HuH-7.5 (cell line): Measurements from ENCODE around the gene PI4K2A.
A peak's percentile ranks its signal among the peaks of the same experiment; 100 is the strongest.
"Not testable (repeated sequence)": the region's sequence is repeated elsewhere in the genome, so short reads cannot be mapped to it uniquely, and the experiment has no call there.

ENCODE experiments used
- DNase-seq: peaks from one replicate; pipeline ENCODE4 v3.0.0; 2011; ENCODE audit warnings: low spot score

PI4K2A gene

DNA sequence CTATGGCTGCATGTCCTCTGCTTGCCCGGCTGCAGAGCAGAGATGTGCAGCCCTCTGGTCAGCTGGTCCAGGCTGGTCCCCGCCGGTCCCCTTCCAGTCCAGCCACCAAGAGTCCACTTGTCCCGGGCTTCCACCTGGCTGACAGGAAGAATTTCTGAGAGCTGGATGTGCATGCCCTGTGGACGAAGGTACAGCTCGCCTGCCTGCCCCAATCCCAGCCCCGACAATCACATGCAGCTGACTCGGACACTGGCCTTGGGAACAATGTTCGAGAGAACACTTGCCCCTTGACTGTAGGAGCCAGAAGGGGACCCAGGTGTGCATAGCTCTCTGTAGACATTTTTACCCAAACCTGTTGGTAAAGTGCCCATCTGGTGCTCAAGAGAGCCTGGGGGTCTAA is 34.8 kb downstream of the PI4K2A start:
- DNase-seq: no peak

DNA sequence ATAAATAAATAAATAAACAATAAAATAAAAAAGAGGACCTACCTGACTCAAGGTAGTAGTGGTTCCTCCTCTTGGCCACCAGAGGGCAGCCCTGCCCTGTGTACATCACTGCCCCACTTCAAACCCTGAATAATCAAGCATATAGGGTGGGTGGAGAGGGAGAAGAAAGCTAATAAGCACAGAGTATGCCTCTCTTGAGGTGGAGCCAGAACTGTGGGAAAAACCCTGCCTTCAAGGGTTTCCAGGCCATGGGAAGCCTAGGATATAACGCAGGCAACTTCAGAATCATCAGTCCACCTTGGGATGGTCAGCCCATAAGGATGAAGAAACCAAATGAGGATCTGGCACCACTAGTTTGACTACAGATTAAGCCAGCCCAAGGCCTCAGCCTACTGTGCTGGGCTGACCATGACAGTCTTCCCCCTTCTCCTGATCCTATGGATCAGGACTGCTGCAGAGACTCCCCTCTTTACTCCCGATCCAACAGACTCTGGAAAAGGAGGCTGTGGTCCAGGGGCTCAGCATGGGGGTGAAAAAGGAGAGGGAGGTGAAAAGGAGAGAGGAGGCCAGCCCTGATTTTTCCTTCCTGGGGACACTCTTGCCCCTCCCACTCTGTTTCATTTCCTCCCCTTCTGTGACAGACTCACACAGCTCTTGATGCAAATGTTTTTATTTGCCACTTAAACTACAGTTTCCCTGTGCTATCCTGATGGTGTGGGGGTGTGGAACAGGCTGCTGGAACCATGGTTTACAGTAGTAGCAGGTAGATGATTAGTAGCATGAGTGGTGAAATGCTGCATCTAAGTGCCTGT is 36.5 kb downstream of the PI4K2A start:
- peak; percentile 77 for DNase-seq

DNA sequence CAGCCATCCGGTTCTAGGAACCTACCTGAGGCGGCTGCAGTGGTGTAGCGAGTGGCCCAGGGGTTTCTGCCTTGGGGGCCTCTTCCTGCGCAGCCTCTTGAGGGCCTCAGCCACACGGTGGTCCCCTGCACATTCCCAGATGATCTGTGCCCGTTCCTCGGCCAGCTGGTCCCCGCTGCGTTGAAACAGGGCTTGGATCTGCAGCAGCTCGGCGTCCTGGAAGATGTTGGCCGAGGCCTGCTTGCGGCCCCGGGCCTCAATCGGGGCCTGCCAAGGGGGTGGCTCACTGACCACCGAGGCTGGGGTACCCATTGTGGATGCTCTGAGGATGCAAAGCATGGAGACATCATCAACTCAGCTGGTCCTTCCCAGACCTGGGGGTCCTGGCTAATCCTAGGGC is 39.1 kb downstream of the PI4K2A start:
- no peak for DNase-seq

DNA sequence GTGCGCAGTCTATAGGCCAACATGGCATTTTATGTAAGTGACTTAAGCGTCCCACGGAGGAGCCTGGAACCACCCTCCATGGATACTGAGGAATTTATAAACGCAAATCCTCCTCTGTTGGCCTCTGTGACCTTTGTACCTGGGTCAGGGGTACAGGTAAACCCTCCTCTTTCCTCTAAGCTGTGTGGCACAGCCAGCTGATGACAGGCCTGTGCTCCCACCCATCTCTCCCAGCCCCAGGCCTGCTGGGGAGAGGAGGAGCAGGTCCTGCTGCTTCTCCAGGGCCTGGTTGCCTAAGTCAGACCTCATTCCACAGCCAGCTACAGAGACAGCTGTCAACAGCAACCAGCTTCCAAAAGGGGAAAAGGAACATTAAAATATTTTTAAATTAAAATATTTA is 41.6 kb downstream of the PI4K2A start:
- DNase-seq: peak; percentile 46

DNA sequence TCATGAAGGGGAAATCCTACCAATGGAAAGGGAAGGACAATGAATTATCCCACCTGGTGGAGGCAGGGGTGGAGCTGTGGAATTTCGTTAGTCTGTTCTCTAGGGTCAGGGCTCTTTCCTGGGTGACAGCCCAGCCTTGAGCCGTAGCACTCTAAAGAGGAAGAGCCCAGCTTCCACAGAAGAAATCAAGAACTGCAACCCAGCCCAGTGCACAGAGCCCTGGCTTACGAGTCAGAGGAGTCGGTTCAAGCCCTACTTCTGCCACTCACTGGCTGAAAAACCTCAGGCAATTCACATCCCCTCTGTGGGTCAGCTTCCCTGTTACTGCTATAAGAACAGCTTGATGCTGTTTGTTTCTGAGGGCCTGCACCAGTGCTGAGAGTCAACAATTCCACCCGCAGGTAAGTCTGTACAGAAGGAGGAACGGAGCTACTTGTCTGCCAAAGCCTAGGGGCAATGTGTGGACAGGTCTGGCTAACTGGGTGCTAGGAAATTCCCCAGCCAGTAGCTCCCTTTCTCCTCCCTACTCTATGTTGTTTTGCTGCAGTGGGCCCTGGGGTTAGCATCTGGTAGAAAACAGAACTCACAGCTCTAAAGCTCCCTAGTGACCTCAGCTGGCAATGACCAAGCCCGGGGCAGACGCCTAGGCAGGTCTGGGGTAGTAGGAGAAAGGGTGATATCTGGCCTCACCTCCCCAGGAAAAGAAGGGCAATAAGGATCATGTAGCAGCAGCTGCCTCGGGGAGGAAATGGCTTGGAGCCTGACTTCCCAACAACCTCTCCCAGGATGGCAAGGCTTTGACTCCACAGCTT is 43.3 kb downstream of the PI4K2A start:
- DNase-seq: peak; percentile 36

DNA sequence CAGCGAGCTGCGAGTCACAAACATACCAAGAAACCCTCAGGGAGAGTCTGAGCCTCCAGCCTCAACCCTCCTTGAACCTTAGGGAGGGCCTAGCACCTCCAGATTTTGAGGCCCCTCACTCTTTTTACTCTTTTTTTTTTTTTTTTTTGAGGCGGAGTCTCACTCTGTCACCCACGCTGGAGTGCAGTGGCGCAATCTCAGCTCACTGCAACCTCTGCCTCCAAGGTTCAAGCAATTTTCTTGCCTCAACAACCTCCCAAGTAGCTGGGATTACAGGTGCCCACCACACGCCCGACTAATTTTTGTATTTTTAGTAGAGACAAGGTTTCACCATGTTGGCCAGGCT is 43.9 kb downstream of the PI4K2A start:
- DNase-seq: not testable (repeated sequence)

DNA sequence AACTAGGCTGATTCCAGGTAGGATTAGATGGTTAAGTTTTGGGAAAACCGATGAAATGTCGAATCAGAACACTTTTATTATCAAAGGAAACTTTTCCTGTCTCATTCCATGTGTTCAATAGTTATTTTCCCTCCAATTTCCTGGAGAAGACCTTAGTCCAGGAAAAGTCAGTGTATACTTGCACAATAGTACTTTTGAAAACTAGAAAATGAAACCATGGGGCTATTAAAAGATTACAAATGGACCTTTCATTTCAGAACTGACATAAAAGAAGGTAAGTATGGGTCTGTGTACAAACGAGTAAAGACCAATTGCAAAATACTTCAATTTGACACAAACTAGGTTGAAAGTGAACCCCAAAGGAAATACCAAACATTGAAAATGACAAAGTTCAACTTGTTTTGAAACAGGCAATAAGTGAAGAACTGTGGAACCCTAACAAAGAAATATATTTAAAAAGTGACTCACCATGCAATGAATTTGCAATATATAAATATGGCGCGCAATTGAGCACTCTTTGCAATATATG is 44.5 kb downstream of the PI4K2A start:
- no peak for DNase-seq

DNA sequence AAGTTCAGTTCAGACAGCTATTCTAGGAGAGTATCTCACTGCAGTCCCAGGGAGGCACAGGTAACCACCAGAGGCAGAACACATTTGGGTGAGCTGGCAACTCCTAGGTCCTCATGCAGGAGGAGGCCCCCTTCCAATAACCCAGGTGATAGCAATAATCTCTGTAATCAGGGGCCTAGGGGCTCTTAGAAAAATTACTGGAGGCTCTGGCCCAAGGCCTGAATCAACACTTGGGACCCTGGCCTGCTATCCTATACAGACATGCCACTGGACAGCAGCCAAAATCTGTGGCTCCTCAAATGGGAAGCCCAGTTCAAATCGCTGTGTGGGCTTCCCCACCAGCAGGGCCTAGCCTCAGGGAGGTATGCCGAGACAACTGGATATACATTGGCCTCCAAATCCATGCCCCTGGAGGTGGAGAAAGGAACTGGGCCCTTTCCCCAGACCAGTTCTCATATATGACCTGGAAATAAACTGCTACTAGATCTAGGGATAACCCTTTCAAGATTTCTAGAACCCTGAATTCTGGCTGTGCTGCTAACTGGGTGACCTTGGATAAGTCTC is 45.0 kb downstream of the PI4K2A start:
- peak; percentile 55 for DNase-seq

DNA sequence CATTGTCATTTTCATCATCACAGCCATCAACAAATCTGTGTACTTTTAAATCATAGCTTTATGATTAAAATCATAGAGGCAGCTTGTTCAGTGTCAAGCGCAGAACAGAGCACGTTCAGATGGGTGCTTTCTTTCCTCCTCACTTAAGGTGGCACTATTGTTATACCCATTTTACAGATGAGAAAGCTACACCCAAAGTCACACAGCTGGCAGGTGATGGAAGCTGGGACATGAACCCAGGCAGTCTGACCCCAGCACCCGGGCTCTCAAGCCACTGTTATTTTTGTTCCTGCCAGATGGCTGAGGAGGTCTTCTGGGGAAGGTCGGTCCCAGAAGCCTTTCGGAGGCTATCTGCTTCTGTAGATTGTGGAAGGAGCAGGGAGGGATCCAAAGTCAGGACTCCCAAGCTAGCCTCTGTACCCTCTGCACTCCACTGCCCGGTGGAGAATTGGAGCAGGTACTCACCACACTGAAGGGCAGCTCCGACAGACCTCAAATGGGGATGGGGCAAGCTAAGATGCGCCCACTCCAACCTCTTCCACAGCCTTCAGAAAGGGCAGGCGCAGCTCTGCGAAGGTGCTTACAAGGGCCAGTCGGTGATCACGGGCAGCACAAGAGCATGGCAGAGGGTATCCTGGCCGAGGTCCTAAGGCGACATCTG is 46.0 kb downstream of the PI4K2A start:
- no peak for DNase-seq

DNA sequence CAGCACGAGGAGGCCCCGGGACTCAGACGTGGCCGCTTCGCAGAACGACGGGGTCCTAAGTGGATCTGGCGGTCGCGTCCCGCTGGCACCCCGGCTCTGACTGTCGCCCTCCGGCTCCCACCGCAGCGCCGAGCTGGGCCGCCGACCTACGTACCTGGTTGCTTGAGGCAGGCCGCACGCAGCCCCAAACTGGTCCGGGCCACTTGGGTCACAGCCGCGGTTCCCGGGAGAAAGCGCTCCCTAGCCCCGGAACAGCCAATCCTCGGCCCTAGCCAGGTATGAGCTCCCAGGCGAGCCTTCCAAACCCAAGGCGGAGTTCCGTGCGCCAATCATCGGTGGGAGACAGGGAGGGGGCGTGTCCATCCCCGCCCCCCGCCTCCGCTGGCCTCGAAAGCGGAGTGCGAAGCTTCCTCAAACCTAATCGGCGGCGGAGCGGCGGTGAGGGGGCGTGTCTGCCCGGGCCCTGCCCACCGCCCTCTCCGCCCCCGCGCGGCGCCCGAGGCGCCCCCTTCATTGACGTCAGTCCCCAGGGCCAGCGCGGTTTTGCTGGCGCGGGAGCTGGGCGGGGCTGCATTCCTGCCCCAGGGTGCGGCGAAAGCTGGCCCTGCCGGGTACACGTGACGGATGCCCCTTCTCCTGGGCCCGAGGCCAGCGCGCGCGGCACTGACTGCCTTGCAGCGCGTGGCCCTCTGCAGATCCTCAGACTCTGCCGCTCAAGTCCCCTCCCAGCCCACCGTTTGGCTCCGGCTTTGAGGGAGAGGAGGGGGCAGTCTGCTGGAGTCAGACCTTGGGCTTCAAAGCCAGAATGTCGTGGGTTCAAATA is 46.7 kb downstream of the PI4K2A start, which contains the start of gene AVPI1:
AVPI1 (minus strand) TSS at position 280 of the 823 bp plus-strand sequence. CDS start 7,336 bp downstream, outside the sequence.
- DNase-seq: peak; percentile 91

DNA sequence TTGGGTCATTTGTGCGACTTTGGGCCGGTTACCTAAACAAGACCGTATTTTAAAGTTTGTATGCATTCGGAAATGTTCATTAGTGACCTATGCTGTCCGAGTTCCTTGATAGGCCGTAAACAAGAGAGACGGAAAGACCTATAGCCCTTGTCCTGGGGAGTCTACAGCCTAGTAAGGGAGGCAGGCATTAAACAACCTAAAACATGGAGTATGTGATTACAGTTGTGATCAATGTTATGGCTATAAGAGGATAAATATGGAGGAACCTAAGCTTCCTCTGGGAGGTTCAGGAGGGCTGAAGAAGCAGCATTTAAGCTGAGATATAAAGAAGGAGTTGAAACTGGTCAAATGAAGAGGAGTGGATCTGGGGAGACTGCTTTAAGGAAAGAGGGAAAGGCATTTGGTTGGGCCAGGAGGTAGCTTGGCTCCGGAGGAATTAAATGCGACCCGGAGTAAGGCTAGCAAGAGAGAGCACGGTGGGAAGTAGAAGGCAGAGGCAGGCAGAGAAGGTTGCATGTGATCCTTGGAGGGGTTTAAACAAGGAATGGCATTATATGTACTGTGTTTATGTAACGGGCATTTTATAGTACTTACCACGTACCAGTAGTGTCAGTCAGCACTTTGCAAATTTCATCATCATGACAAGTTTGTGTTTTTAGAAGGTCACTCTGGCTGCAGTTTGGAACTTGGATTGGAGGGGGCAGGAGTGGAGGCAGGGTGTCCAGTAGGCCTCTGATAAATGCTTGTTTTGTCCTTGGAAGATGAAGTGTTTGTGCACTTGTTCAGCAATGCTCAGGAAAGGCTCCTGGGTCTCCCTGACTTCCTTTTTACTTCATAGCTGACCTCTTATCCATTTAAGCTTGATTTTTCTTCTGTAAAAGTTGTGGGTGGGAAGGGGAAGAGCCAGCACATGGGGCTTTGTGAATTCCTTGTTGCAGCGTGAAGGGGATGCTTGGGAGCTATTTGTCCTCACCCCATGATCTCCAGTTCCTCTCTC is 47.6 kb downstream of the PI4K2A start:
- no peak for DNase-seq

DNA sequence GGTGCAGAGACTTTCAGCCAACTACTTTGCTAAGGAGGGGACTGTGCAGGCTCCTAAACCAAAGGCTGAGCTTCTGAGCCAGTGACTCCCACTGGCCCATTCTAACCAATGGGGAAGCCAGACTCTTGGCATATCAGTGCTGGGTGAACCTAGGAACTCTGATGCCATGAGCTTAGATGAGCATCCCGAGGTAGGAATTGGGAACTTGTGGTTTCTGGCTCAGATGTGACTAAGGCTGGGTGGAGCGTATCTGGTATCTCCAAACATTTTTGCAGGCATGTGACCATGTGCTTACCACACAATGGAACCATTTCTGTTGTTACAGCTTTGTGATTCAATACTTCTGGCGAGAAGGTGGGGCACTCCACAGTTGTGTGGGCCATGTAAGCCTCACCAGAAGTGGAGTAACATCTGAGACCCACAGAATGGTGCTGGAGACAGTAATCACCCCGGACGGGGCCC is 49.1 kb downstream of the PI4K2A start:
- no peak for DNase-seq

DNA sequence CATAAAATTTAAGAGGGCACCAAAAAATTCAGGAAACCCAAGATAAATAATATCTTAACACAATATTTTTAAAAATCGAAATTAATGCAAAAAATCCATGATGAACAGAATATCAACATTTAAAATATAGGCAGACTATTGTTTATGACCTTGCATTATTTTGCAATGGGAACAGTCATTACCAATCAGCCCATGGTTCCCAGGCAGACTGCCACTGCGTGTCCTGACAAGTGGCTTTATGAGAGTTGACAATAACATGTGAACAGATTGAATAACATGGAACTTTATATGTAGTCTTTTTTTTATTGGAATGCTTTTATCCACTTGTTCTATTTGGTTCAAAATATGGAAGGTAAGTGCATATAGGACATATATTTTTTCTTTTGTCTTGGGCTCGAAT is 49.7 kb downstream of the PI4K2A start:
- no peak for DNase-seq

DNA sequence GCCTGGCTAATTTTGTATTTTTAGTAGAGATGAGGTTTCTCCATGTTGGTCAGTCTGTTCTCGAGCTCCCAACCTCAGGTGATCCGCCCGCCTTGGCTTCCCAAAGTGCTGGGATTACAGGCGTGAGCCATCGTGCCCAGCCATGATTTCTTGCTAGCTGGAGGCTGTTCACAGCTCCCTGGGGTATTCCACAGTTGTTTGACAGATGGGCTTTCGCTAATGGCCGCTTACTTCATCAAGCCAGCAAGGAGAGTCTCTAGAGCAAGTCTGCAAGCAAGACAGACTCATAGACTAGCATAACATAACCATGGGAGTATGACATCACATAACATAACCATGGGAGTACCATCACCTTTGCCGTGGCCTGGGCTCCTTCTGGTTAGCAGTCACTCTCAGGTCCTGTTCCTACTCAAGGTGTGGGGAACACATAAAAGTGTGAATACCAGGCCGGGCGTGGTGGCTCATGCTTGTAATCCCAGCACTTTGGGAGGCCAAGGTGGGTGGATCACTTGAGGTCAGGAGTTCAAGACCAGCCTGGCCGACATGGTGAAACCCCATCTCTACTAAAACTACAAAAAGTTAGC is 57.7 kb downstream of the PI4K2A start:
- not testable (repeated sequence) for DNase-seq

DNA sequence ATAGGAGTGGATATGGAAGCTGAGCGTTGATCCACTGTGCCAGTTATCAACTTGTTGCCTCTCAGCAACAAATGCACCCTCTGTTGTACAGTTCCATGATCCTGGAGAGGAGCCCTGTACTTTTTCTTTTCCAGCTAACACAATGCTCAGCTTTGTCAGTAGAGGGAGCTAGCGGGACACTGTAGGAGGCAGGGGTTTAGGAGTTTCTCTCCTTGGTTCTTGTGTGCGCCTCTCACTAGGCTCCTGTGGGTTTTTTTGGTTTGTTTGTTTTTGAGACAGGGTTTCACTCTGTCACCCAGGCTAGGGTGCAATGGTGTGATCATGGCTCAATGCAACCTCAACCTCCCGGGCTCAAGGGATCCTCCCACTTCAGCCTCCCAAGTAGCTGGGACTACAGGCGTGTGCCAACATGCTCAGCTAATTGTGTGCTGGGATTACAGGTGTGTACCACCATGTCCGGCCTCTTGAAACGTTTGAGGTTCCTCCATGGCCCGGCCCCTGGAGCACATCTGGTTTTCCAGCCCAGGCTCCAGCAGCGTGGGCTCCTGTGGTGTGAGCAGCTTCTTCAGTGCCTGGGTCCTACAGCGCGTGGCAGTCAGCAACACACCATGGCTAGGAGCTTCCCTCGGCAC is 61.1 kb downstream of the PI4K2A start:
- peak; percentile 51 for DNase-seq

DNA sequence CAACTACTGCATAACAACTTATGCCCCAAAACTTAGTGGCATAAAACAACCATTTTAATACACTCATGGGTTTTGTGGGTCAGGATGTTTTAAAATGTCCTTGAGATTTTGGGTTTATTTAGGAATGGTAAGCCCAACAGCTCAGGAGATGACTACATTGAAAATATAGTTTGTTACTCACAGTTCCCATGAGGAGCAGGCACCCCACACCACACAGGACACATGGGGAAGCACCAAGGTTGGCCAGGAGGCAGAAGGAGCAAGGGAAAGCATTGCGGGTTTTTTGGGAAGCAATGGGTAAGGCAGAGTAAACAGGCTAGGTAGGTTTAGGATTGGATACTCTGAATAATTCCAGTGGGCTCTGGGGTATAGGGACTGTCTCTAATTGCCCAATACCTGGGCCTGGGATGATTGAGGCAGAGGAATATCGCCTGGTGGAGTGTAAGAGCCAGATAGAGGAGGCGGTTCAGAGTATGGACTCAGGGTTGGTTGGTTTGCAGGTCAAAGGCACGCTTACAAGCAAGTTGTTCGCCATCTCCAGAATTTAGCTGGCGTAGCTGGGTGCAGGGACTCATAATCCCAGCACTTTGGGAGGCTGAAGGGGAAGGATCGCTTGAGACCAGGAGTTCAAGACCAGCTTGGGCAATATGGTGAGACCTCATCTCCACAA is 63.1 kb downstream of the PI4K2A start:
- no peak for DNase-seq

DNA sequence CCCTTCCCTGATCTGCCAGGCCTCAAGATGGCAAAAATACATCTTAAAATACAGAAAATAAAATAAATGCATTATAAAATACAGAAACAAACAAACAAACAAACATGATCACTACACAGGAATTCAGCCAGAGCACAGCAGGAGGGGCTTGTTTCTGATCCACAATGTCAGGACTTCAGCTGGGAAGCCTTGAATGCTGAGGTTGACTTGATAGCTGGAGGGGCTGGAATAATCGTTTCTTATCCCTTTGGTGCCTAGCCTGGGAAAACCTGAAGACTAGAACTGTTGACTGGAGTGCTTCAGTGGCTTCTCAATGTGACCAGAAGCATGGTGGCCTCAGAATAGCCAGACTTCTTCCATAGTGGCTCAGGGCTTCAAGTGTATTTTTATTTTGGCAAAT is 63.9 kb downstream of the PI4K2A start:
- DNase-seq: no peak

DNA sequence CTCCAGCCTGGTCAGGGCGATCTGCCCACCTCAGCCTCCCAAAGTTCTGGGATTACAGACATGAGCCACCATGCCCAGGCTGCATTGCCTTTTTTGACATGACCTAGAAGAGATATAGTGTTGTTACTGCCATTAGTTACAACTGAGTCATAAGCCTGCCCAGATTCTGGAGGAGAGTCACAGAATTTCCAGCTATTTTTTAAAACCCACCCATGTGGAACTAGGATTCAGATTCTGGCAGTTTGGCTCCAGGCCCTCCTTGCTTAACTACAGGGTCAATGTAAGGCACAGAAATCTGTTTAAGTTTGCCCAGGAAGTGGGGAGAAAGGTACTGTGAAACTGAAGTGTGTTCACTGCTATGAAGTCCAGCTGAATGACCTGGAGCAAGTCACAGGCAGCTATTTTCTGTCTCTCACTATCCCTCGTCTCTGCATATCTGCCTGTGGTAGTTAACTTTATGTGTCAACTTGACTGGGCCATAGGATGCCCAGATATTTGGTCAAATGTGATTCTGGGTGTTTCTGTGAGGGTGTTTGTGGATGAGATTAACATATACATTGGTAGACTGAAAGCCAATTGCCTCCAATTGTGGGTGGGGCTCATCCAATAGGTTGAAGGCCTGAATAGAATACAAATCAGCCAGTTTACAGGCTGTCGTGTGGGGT is 64.7 kb downstream of the PI4K2A start:
- DNase-seq: no peak
